ENCODE results near the gene PAFAH1B2. TPM values are rescaled to one million over a fixed set of nuclear protein-coding genes. Genes with fewer than 3 reads are reported as not detected.

The PAFAH1B2 gene
- total and polyA plus RNA-seq, 2 of the 8 experiments (the other 6 are each of a cell fraction or from before 2014, with no cell fraction given), result 38.2 to 161 TPM

DNA sequence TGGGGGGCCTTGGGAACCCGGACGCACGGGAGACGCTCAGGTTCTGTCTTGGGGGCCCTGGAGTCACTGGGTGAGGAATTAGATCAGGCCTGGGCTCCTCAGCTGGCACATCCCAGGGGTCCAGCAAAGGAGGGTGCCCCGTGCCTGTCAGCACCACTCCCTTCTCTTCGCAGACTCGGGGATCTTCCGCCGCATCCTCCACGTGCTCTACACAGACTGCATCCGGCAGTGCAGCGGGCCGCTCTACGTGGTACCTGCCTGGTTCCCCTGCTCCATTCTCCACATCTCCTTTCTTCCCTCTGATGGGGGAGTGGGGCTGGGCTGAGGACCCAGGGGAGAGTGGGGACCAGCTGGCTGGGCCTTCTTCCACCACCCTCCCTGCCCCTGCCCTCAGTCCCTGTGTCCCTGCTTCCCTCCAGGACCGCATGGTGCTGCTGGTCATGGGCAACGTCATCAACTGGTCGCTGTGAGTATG lies 48.4 kb downstream of the PAFAH1B2 start (continued):
- TF ChIP-seq, protein P1, sequence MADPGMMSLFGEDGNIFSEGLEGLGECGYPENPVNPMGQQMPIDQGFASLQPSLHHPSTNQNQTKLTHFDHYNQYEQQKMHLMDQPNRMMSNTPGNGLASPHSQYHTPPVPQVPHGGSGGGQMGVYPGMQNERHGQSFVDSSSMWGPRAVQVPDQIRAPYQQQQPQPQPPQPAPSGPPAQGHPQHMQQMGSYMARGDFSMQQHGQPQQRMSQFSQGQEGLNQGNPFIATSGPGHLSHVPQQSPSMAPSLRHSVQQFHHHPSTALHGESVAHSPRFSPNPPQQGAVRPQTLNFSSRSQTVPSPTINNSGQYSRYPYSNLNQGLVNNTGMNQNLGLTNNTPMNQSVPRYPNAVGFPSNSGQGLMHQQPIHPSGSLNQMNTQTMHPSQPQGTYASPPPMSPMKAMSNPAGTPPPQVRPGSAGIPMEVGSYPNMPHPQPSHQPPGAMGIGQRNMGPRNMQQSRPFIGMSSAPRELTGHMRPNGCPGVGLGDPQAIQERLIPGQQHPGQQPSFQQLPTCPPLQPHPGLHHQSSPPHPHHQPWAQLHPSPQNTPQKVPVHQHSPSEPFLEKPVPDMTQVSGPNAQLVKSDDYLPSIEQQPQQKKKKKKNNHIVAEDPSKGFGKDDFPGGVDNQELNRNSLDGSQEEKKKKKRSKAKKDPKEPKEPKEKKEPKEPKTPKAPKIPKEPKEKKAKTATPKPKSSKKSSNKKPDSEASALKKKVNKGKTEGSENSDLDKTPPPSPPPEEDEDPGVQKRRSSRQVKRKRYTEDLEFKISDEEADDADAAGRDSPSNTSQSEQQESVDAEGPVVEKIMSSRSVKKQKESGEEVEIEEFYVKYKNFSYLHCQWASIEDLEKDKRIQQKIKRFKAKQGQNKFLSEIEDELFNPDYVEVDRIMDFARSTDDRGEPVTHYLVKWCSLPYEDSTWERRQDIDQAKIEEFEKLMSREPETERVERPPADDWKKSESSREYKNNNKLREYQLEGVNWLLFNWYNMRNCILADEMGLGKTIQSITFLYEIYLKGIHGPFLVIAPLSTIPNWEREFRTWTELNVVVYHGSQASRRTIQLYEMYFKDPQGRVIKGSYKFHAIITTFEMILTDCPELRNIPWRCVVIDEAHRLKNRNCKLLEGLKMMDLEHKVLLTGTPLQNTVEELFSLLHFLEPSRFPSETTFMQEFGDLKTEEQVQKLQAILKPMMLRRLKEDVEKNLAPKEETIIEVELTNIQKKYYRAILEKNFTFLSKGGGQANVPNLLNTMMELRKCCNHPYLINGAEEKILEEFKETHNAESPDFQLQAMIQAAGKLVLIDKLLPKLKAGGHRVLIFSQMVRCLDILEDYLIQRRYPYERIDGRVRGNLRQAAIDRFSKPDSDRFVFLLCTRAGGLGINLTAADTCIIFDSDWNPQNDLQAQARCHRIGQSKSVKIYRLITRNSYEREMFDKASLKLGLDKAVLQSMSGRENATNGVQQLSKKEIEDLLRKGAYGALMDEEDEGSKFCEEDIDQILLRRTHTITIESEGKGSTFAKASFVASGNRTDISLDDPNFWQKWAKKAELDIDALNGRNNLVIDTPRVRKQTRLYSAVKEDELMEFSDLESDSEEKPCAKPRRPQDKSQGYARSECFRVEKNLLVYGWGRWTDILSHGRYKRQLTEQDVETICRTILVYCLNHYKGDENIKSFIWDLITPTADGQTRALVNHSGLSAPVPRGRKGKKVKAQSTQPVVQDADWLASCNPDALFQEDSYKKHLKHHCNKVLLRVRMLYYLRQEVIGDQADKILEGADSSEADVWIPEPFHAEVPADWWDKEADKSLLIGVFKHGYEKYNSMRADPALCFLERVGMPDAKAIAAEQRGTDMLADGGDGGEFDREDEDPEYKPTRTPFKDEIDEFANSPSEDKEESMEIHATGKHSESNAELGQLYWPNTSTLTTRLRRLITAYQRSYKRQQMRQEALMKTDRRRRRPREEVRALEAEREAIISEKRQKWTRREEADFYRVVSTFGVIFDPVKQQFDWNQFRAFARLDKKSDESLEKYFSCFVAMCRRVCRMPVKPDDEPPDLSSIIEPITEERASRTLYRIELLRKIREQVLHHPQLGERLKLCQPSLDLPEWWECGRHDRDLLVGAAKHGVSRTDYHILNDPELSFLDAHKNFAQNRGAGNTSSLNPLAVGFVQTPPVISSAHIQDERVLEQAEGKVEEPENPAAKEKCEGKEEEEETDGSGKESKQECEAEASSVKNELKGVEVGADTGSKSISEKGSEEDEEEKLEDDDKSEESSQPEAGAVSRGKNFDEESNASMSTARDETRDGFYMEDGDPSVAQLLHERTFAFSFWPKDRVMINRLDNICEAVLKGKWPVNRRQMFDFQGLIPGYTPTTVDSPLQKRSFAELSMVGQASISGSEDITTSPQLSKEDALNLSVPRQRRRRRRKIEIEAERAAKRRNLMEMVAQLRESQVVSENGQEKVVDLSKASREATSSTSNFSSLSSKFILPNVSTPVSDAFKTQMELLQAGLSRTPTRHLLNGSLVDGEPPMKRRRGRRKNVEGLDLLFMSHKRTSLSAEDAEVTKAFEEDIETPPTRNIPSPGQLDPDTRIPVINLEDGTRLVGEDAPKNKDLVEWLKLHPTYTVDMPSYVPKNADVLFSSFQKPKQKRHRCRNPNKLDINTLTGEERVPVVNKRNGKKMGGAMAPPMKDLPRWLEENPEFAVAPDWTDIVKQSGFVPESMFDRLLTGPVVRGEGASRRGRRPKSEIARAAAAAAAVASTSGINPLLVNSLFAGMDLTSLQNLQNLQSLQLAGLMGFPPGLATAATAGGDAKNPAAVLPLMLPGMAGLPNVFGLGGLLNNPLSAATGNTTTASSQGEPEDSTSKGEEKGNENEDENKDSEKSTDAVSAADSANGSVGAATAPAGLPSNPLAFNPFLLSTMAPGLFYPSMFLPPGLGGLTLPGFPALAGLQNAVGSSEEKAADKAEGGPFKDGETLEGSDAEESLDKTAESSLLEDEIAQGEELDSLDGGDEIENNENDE (IDR thresholded peaks at IDR 0.05; ENCODE audit: insufficient replicate concordance, low read length), result no peak
- TF ChIP-seq TAF1 (IDR thresholded peaks at IDR 0.05; ENCODE audit: low read depth, low read length), result no peak
- TF ChIP-seq, protein P2, sequence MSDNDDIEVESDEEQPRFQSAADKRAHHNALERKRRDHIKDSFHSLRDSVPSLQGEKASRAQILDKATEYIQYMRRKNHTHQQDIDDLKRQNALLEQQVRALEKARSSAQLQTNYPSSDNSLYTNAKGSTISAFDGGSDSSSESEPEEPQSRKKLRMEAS (IDR thresholded peaks at IDR 0.05), result no peak
- TF ChIP-seq, protein P3, sequence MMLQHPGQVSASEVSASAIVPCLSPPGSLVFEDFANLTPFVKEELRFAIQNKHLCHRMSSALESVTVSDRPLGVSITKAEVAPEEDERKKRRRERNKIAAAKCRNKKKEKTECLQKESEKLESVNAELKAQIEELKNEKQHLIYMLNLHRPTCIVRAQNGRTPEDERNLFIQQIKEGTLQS (IDR thresholded peaks at IDR 0.05; ENCODE audit: insufficient read depth, low read depth, low read length), result no peak
- TF ChIP-seq PHF8 (conservative IDR thresholded peaks at IDR 0.05; ENCODE audit: low read depth, low read length), result no peak
- TF ChIP-seq FOSL1 (IDR thresholded peaks at IDR 0.05; ENCODE audit: insufficient read depth, low read depth, low read length), result no peak
- TF ChIP-seq POU5F1 (IDR thresholded peaks at IDR 0.05; ENCODE audit: low read depth, low read length), result no peak

All from H1 (cell line).